GM21381 (cell line): Measurements from ENCODE around the gene ITPRIP.
A peak's percentile ranks its signal among the peaks of the same experiment; 100 is the strongest.

Source experiments
- ATAC-seq: cut with Tn5 transposase; IDR thresholded peaks from one replicate; pipeline ENCODE4 v1.9.1; 2021; ENCODE audit warnings: mild to moderate bottlenecking, moderate library complexity; ENCODE audit not compliant: unreplicated experiment

ITPRIP gene, protein sequence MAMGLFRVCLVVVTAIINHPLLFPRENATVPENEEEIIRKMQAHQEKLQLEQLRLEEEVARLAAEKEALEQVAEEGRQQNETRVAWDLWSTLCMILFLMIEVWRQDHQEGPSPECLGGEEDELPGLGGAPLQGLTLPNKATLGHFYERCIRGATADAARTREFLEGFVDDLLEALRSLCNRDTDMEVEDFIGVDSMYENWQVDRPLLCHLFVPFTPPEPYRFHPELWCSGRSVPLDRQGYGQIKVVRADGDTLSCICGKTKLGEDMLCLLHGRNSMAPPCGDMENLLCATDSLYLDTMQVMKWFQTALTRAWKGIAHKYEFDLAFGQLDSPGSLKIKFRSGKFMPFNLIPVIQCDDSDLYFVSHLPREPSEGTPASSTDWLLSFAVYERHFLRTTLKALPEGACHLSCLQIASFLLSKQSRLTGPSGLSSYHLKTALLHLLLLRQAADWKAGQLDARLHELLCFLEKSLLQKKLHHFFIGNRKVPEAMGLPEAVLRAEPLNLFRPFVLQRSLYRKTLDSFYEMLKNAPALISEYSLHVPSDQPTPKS

DNA sequence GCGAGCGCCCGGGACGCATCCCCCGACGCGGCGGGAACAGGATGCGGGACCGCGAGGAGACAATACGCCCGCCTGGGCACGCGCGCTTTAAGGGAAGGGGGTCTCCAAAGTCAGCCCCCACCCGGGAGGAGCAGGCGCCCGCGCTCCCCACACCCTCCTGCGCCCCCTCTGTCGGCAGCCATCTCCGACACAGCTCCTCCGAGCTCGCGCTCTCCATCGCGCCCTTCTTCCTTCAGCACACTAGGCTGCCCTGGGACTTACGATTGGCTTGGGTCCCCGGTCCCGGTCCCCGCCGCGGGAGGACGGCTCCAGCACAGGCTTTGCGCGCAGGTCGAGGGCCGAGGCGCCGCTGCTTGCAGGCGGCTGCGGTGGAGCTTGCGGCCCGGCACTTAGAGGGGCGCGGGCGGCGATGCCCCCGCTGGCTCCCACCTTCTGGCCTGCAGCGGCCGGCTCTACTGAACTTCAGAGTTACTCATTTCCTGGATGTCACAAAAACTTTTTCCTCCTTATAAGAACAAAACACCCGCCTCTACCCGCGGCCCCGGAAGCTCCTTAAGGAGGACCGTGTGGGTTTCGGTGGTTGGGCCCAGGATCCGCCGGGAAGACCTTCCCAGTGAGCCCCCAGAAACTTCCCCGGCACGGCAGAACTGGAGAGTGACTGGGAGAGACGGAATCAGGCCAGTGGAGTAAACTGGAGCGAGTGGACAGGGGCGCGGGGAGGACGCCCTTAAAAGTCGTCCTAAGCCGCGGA lies at the start of gene ITPRIP:
ITPRIP (minus strand) TSS at position 481 of the 751 bp plus-strand sequence. CDS start 22,414 bp downstream, outside the sequence.
- ATAC-seq, result peak; percentile 74

DNA sequence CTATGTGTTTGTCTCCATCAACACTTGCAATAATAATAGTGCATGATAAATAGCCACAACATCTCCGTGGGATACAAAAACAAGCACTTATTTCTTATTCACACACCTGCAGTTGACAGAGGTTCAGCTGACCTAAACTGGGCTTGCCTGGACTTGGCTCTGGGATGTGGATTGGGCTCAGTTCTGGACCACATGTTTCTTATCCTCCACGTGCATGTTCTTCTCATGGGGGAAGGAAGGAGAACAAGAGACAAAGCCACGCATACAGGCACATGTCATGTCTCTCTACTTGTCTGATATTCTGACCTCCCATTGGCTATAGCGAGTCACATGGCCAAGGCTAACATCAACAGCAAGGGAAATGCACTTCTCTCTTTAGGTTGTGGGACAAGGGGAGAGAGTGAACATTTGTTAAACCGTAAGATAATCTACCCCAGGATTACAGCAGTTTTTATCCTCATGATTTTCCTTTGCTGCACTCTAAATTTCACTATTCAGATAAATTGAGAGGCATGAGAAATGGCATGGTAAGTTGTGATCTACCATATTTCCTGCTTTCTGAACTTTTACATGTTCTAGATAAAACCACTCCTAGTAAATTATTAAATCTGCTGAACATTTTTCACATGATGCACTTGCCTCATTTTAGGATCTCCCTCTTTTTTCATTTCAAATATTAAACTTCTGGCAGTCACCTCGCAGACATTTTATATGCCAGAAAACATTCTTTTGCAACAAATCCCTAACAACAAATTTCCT lies 49.0 kb upstream of the ITPRIP start:
- peak; percentile 88 for ATAC-seq

DNA sequence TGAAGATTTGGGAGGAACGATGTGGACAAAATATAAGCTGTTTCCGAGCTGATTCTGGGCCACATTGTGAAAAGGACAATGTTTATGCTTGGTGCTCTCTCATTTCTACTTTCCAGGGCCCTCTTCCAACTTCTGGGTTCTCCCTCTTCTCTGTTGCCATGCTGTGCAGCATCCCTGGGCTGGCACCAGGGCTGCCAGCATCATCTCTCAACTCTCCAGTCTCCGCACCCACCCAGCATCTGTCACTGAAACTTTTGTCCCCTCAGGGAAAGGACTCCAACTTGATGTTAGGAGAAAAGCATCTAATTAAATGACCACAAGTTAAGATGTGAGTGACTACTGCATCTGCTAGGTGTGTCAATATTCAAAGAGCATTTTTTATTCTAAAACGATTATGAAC lies 42.1 kb upstream of the ITPRIP start:
- no peak for ATAC-seq

DNA sequence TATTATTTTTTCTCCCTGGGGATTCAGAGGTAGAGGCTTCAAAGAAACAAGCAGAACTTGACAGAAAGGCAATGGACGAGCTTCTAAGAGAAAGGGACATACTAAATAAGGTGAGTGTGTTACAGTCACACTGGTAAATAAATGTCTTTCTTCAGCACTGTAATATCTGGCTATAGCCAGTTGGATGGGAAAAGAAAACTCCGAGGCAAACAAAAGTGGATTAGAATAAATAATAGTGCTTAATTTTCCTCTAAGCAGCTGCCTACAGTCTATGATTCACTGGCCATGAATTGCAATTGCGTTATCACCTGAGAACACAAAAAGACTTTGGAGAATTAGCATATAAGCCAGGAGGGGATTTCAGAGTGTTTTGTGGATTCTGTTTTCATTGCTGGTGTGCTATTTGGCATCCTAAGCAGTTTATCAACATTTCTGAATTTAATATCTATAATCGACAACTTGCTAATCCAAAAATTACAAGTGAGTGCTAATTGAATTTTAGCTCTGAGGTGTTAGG lies 38.6 kb upstream of the ITPRIP start:
- no peak for ATAC-seq

DNA sequence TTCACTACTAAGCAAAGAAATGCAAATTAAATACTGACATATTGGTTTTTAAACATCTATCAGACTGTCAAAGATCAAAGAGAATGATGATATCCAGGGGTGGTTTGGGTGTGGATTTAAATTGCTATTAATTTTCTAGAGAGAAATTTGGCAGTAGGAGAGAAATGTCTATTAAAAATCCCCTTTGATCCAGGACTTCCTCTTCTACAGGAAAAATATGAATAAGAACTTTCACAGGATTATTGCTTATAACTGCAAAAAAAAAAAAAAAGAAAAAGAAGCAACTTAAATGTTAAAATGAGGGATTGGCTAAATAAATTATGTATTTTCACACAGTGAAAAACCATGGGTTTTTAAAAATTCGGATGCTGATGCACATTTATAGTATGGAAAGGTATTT lies 36.3 kb upstream of the ITPRIP start:
- ATAC-seq, result no peak

DNA sequence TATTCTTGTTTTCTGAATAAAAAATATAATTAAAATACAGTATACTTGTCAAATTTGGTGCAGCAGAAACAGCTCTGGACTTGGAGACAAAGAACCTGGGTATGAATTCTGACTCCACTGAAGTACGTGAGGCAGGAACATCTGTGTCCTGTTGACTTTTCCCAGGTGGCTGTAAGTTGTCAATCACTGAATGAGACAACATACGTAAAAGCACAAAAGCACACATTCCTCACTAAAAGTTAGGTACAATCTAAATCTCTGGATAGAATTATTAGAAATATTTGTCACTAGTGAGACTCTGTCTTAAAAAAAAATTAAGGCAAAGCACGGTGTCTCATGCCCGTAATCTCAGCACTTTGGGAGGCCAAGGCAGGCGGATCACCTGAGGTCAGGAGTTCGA lies 33.5 kb upstream of the ITPRIP start:
- no peak for ATAC-seq

DNA sequence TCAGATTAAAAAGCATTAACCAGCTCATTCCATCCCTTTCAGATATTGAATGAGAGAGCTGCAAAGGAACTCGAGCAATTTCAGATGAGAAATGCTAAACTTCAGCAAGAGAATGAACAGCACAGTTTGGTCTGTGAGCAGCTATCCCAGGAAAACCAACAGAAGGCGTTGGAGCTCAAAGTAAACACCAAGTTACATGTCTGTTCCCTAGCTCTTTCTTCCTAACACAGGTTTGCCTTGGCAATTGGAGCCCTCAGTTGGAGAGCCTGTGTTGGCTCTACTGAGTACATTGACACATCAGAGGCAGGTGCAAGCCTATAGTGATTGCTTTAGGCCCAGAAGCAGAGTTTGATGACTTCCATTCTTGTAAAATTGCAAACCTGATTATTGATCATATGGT lies 30.1 kb upstream of the ITPRIP start:
- ATAC-seq, result no peak

DNA sequence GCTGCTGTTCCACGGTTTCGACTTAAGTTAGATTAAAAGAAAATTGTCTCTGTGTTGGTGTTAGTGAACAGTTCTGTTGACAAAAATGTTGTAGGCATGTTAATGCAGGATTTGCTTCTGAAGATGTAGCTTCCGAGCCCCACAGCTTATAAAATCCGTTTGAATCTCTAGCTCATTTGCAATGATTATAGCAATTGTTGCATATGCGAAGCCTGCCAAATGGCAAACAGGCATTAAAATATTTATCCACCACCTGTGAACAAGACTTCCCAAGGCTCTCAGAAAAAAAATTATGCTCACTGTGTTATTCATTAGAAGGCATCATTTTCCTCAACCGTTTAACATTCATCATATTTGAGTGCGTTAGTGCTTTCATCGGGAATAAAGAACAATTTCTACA lies 29.6 kb upstream of the ITPRIP start:
- no peak for ATAC-seq

DNA sequence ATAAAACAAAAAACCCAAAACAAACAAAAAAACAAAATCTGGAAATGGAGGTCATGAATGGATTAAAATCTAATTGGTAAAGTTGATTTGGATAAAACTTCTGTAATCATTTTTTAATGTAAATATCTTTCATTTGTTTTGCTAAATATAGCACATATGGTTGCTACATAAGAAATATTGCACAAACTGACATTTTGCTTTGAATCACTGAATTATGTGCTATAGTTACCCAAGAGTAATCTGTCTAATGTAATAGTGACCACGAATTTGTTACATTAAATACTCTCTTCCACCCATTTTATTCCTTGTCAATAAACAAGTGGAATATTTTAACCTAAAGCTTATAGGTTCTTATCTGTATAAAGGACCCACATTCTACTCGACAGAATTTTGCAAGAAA lies 21.5 kb upstream of the ITPRIP start:
- ATAC-seq, result no peak

DNA sequence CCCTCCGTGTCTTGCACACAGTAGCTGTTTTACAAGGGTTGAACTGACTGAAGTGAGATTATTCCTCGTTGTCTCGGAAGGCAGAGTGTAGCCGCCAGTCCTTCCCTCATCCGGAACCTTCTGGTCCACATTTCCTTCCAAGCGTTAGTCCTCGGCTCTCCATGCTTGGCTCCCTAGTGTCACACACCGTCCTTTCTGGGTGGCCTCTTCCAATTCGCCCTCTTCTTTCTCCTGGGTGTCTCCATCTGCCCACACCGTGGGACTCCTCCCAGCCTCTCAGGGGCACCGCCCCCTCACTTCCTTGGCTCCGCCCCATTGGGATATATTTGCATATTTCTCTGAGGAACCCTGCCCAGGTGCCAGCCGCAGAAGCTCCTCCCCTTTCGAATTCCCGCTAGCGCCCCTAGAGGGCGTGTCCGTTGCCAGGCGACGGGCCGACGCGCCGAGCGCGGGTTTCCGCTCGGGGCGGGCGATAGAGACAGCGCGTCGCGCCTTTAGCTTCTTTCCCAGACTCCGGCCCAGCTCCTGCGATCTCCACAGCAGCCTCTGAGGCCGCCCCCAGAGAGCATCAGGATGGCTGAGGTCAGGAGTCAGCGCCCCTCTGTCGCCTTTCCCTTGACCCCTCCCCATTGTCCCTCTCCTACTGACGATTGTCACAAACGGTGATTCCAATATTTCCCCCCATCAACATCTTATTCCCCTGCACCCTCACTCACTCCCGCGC lies 15.2 kb upstream of the ITPRIP start, which contains the start of gene CFAP58:
CFAP58 (plus strand) TSS at position 509 of the 724 bp plus-strand sequence; CDS start at position 574, 65 bp downstream.
- peak; percentile 65 for ATAC-seq

DNA sequence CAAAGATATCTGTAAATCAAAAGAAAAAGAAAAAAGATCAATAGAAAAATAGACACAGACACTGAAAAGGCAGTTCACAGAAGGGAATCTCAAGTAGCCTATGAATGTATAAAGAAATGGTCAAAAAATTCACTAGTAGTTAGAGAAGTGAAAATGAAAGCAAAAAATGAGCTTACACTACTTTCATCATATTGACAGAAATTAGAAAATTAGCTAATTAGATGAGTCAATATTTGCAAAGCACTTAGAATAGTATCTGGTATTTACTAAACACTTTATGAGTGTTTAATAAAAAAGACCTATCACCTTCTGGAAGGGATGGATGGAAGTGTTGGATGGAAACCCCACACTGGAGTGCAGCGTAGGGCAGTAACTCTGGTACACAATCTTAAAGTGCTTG lies 13.7 kb upstream of the ITPRIP start:
- ATAC-seq, result peak; percentile 18

DNA sequence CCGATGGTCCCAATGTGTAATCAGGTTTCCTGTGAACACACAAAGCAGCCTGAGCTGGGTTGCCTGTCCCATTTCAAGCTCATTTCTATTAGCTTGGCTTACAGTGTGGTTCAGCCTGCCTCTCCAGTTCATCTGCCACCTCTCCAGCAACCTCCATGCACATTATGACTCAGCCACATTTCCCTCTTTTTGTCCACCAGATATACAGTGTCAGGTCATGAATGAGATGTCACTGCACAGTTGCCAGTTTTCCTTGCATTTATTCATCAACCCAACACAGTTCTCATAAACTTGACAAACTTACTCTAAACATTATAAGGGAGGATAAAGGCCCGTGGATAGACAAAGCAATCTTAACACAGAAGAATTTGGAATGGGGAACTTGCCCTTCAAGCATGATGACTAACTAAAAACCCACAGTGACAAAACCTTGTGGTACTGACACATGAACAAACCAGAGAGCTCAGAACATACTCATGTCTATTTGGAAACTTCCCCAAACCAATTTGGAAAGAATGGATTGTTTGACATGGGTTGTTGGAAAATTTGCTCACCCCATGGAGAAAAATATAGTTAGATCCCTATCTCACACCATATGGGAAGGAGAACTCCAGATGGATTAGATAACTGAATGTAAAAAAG lies 12.9 kb upstream of the ITPRIP start:
- no peak for ATAC-seq

DNA sequence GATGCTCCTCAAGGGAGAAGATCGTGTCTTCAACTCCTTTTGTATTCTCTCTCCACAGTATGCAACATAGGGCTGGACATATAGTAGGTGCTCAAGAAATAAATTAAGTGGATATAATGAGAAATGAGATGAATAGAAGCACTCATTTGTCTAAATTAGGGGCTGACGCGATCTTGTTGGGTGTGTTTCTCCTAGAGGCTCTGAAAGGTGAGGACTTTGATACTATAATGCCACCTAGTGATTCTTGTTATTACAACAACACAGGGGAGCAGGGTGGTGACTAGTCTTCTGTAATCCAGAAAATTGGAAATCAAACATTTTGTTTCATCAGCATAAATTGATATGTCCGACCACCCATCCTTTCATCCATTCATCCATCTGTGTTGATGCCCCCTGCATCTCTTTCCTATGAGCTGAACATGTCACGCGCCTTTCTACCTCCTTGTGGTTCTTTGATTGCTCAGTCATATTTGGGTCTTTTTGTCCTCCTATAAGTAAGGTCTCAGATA lies 11.9 kb upstream of the ITPRIP start:
- peak; percentile 35 for ATAC-seq

DNA sequence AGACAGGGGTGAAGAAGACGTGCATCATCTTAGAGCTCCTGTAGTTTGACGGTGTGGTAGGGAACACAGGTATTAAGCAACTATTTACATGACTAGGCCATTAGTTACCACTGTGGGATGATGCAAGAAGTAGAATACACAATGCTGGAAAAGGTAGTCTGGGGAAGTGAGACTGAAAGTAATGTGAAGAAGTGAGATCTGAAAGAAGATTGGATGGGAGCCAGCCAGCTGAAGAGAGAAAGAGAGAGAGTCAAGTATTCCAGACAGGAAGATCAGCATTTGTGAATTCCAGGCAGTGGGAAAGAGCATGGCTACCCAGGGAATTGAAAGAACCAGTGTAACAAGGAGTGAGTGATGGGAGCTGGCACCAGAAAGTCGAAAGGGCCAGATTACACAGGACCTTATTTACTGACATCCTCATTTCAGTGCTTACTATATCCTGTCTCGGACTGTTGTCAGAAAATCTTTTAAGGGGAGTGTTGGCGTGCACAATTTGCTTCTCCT lies 11.4 kb upstream of the ITPRIP start:
- peak; percentile 44 for ATAC-seq

DNA sequence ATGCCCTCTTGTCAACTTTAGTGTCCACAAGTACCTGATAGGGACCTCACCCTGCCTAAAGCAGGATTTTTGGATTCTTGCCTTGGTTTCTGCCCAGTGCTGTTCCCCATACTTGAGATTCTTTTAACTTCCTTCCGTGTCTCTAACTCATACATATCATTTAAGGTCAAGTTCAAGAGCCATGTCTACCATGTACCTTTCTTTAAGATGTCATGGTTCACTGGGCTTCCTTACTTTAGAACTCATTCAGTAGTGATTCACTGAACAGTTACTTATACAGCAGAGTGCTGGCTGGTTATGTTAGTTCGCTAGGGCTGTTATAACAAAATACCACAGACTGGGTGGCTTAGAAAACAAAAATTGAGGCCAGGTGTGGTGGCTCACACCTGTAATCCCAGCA lies 10.3 kb upstream of the ITPRIP start:
- ATAC-seq, result no peak

DNA sequence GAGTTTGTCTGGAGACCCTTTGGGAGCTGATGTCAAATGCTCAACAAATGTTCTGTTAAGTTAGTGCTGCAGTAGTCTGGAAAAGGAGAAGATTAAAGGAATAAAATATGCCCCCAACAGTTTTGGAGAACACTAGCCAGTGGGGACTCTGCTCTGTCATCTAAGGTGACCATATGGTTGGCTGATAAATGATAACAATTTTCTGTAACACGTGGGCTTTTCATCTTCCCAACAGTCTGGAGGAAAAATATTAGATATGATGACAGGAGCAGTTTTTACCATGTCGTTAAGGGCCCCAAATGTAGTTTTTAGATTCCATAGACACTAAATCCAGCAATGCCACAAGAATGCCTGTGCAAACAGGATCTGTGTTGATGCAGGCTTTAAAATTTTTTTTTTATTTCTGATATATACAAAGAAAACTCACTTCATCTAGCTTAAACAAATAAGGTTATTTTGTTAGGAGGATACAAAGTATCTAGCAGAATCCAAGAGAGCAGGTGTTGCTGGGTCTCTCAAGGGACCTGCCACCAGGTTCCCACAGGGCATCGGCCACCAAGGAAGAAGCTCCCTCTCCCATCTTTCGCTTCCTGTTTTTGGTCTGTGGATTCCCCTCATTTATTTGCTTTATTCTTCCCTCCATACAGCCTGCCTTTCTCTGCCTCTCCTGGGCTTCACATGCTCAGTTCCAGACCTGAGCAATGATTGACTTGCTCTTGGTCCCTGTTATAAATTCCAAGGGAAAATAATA lies 9.2 kb upstream of the ITPRIP start:
- no peak for ATAC-seq

DNA sequence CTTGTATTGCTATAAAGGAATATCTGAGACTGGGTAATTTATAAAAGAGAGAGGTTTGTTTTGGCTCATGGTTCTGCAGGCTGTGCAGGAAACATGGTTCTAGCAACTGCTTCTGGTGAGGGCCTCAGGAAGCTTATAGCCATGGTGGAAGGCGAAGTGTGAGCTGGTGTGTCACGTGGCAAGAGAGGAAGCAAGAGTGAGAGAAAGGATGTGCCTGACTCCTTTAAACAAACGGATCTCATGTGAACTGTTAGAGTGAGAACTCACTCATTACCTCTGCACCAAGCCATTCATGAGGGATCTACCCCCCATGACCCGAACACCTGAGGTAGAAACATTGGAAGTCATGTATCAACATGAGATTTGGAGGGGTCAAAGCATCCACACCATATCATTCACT lies 7.7 kb upstream of the ITPRIP start:
- no peak for ATAC-seq

DNA sequence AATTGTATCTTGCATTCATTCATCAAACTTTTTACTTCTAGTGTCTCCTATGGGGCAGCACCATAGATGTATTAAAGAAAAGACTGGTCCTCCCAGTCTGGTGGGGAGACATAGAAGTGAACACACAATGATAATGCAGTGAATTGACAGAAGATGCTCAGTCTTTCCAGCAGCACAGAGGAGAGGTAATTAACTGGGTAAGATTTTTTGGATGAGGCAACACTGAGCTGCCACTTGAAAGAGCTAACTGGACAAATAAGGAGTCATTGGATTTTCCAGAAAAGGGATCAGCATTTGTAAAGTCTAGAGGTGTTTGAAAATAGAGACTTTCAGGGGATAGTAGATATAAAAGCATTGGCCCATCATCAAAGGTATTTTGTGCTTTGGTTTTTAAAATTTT lies 7.2 kb upstream of the ITPRIP start:
- ATAC-seq, result no peak

DNA sequence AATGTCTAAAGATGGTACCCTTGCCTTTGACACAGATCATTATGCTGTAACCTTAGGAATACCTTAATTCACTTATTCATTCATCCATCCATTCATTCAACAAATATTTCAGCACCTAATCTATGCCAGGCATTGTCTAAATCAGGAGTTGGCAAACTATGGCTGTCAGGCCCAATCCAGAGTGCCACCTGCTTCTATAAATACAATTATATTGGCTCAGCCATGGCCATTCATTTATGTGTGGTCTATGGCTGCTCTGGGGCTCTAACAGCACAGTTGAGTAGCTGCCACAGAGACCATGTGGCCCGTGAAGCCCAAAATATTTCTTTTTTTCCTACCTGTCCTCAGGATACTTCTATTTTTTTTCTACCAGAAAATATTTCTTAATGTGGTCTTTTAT lies 6.0 kb upstream of the ITPRIP start:
- ATAC-seq, result no peak
